Natural killer cell treated with Interleukin-12 subunit alpha and Interleukin-12 subunit beta and Interleukin-15 and Interleukin-18, amount 100 ng/mL, for 72 hours (primary cell): ENCODE data around the gene COBLL1. TPM values are rescaled to one million over a fixed set of nuclear protein-coding genes. Genes with fewer than 3 reads are reported as not detected.
"Not testable (repeated sequence)": the region's sequence is repeated elsewhere in the genome, so short reads cannot be mapped to it uniquely, and the experiment has no call there.

Experiments used
- ATAC-seq, 2 donors: fragments of 150-1000 bp; cut with Tn5 transposase in 1 of 2; sonication (Bioruptor Pico), chemical (Tn5 transposase) in 1 of 2; 2 replicates each; pipeline ENCODE4 v1.10.0; 2021
- DNase-seq: peaks from one replicate; pipeline ENCODE4 v3.0.0; 2022; ENCODE audit warnings: low spot score
- H3K27ac Mint-ChIP-seq, 2 donors: 1 replicate in 1 of 2; 2 replicates in 1 of 2; pipeline ENCODE4 v1.8.0; 2022; ENCODE audit warnings: mixed read lengths in 2 of 2, mild to moderate bottlenecking in 1 of 2, moderate library complexity in 1 of 2
- H3K27me3 Mint-ChIP-seq, 2 donors: 1 replicate in 1 of 2; 2 replicates in 1 of 2; pipeline ENCODE4 v1.8.0; 2022; ENCODE audit warnings: mixed read lengths in 2 of 2
- H3K36me3 Mint-ChIP-seq: one replicate; pipeline ENCODE4 v1.8.0; 2022; ENCODE audit warnings: mixed read lengths
- H3K4me1 Mint-ChIP-seq, 2 donors: 1 replicate in 1 of 2; 2 replicates in 1 of 2; pipeline ENCODE4 v1.8.0; 2022; ENCODE audit warnings: low read depth in 2 of 2, mixed read lengths in 2 of 2, mild to moderate bottlenecking in 1 of 2
- H3K4me3 Mint-ChIP-seq: one replicate; pipeline ENCODE4 v1.8.0; 2022; ENCODE audit warnings: mixed read lengths
- H3K9me3 Mint-ChIP-seq: 2 replicates; pipeline ENCODE4 v1.8.0; 2022; ENCODE audit warnings: mixed read lengths
- total RNA-seq, 2 donors: library from RNA; stranded (reverse); gene quantifications; one replicate each; pipeline ENCODE4 v1.2.3, GENCODE V29; 2022

COBLL1 gene
- total RNA-seq, 2 donors from 2014 or later: 0.19 to 3.1 TPM

DNA sequence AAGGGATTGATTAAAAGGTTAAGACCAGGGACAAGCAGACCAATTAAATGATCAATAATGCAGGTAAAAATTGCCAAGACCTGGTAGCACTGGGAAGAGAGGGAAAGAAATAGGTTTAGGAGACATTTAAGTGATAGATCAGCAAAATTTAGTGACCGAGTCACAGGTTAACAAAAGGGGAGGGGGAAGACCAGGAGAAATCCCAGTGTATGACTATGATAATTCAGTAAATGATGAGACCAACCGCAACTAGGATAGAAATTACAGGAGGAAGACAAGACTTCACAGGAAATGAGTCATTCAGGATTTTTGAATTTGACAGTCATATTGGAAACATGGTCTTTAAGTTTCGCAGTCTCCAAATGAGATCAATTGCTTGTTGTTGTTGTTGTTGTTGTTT is 62.9 kb downstream of the COBLL1 start:
- Mint-ChIP-seq H3K27ac (no peak overlapping the region), H3K27me3 (peaks cover 0 to 5% of the 10 kb centered on the region in 2 donors), H3K4me3 (no peak overlapping the region), H3K9me3 (peaks cover 6% of the 10 kb centered on the region), H3K36me3 (no peaks in the 10 kb centered on the region), H3K4me1 (peaks cover 0 to 4% of the 10 kb centered on the region in 2 donors)
- ATAC-seq (no peak), DNase-seq (no peak)

DNA sequence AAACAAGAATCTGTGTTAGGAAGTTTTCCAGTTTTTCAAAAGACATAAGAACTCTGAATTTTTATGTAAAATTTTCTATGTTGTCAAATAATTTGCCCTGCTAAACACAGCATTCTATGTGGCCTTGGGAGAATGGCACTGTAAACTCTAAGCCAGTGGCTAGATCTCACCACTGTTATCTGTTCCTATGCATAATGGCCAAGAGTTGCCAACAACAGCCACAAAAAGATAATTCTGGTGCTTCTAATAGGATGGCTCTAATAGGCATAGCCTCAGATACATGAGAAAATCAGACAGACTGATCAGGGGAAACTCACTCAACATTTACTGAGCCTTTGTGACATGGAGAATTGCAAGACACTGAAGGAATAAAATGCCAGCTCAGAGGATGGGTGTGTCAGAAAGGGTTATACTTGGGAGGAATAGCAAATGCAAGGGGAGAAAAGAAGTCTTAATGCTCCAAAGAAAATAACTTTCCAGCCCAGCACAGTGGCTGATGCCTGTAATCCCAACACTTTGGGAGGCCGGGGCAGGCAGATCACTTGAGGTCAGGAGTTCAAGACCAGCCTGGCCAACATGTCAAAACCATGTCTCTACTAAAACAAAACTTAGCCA is 63.7 kb downstream of the COBLL1 start:
- no peak overlapping the region for H3K27ac Mint-ChIP-seq
- ATAC-seq (no peak), DNase-seq (no peak)
- H3K4me1 Mint-ChIP-seq: peaks cover 0 to 4% of the 10 kb centered on the region in 2 donors
- peaks cover 0 to 5% of the 10 kb centered on the region in 2 donors for H3K27me3 Mint-ChIP-seq
- peaks cover 6% of the 10 kb centered on the region for H3K9me3 Mint-ChIP-seq
- no peak overlapping the region for H3K4me3 Mint-ChIP-seq
- H3K36me3 Mint-ChIP-seq: no peaks in the 10 kb centered on the region

DNA sequence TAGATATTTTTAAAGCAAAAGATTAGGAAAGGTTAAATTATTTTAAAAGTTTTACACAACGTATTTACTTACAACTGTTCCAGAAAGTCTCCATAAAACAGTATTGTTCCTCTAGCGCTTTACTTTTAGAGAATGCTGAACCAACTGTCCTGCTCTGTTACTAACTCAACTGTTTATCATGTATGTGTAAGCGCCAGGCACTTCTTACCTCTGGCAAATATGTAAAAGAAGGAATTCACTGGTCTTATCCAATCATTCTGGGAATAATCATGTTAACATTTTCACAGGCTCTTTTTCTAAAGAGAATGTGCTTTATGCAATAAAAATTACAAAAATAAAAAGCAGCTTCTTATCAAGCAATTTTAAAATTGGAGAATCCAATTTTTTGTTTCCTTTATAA is 68.0 kb downstream of the COBLL1 start:
- peaks cover 4% of the 10 kb centered on the region for H3K9me3 Mint-ChIP-seq
- no peak for DNase-seq
- peaks cover 0 to 5% of the 10 kb centered on the region in 2 donors for H3K27me3 Mint-ChIP-seq
- peaks cover 0 to 2% of the 10 kb centered on the region in 2 donors for H3K4me1 Mint-ChIP-seq
- ATAC-seq: no peak
- H3K36me3 Mint-ChIP-seq: no peaks in the 10 kb centered on the region
- no peak overlapping the region for H3K27ac Mint-ChIP-seq
- no peak overlapping the region for H3K4me3 Mint-ChIP-seq

DNA sequence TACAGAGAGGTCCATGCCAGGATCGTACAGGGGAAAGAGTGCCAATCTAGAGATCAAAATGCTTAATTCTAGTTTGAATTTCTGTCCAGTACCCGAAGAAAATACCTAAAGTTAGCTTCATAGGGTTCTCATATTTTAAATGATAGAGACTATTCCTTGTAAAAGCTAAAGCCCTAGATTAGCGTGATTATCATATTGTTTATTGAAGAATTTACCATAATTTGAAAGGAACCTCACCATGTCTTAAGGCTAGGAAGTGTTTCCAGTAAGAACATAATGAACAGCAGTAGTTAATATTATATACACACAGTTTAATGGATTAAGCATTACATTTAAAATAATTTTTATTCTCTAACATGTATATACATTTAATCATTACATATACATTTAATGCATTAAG is 68.5 kb downstream of the COBLL1 start:
- no peak for ATAC-seq
- Mint-ChIP-seq H3K9me3 (peaks cover 3% of the 10 kb centered on the region), H3K27ac (no peak overlapping the region), H3K4me1 (no peaks in the 10 kb centered on the region), H3K36me3 (no peaks in the 10 kb centered on the region), H3K27me3 (peaks cover 0 to 5% of the 10 kb centered on the region in 2 donors), H3K4me3 (no peak overlapping the region)
- no peak for DNase-seq

DNA sequence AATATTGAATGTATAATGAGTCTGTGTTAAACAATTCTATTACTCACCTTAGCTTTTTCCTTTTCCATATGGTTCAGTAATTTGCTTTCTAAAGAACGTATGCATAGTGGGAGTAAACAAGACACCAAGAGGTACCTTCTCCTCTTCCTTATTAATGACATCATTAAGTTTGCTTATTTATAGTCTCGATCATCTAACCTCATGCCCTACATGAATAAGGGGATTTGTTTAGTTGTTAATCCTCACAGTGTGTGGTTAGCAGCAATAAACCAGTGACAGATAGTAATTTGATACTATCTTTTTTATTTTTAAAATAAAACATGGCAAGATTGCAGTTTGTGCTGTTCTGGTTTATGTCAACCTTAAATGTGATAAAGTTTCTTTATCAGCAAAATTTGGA is 69.7 kb downstream of the COBLL1 start:
- no peak for DNase-seq
- no peaks in the 10 kb centered on the region for H3K36me3 Mint-ChIP-seq
- no peak overlapping the region for H3K27ac Mint-ChIP-seq
- H3K4me3 Mint-ChIP-seq: no peak overlapping the region
- H3K4me1 Mint-ChIP-seq: no peaks in the 10 kb centered on the region
- peaks cover 3% of the 10 kb centered on the region for H3K9me3 Mint-ChIP-seq
- ATAC-seq: no peak
- H3K27me3 Mint-ChIP-seq: peaks cover 0 to 5% of the 10 kb centered on the region in 2 donors

DNA sequence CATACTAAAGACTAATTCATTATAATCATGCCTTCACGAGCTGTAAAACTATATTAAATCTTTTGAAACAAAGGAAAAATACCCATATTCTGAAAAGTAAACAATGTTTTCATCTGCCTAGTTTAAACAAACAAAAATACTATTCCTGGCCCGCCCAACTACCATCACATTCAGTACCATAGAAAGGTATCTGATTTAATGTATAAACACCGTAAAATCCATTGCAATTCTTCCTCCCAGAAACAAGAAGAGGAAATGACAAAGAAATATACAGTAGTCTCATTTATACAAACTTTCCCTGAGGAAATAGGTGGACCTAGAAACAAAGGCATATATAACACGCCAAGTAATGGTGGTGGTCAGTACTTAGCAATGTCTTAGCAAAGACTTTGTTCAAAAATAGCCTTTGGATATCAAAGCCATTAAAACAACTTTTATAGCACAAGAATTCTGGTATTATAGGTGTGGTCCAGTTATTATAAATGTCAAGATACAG is 71.2 kb downstream of the COBLL1 start:
- no peak overlapping the region for H3K4me3 Mint-ChIP-seq

DNA sequence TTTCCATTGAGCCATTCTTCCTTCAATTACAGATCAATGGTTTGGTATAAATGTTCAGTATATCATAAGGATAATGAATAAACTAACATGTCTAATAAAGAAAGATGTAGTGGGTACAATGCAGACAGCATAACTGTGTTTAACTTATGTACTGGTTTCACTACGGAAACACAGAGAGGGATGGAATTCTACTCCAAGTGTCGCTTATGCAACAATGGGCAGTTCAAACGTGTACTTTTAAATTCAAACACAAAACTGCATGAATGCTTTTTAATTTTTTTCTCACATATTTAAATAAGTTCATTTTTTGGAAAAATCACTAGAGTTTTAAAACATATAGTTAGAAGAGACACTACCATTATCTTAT is 74.7 kb downstream of the COBLL1 start:
- no peak overlapping the region for H3K4me3 Mint-ChIP-seq
- no peaks in the 10 kb centered on the region for H3K4me1 Mint-ChIP-seq
- ATAC-seq: no peak
- no peaks in the 10 kb centered on the region for H3K36me3 Mint-ChIP-seq
- H3K27me3 Mint-ChIP-seq: no peaks in the 10 kb centered on the region
- H3K9me3 Mint-ChIP-seq: no peaks in the 10 kb centered on the region
- no peak overlapping the region for H3K27ac Mint-ChIP-seq
- no peak for DNase-seq

More for the DNA sequence above, 71.2 kb downstream of the COBLL1 start:
- Mint-ChIP-seq H3K27ac (no peak overlapping the region), H3K36me3 (no peaks in the 10 kb centered on the region), H3K9me3 (no peaks in the 10 kb centered on the region), H3K4me1 (no peaks in the 10 kb centered on the region), H3K27me3 (no peaks in the 10 kb centered on the region)
- ATAC-seq: no peak
- no peak for DNase-seq

DNA sequence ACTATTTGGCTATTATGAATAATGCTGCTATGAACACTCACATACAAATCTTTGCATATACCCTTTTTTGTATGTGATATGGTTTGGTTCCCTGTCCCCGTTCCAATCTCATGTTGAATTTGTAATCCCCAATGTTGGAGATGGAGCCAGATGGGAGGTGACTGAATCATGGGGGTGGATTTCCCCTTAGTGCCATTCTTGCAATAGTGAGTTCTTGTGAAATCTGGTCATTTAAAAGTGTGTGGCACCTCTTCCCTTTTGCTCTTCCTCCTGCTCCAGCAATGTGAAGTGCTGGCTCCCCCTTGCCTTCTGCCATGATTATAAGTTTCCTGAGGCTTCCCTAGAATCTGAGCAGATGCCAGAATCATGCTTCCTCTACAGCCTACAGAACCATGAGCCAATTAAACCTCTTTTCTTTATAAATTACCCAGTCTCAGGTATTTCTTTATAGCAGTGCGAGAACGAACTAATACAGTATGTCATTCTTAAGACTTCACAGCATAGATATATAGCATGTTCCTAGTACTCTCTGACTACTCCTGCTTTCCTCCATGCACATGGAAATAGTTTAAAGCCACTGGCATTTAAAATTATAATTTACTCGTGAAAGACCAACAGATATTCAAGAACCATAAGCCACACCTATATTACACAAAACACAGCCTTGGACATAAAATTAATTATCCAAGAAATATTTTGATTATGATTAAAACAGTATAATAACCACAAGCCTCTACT is 75.2 kb downstream of the COBLL1 start:
- ATAC-seq (no peak), DNase-seq (no peak)
- no peak overlapping the region for H3K27ac Mint-ChIP-seq
- no peaks in the 10 kb centered on the region for H3K36me3 Mint-ChIP-seq
- no peaks in the 10 kb centered on the region for H3K4me1 Mint-ChIP-seq
- no peaks in the 10 kb centered on the region for H3K27me3 Mint-ChIP-seq
- H3K9me3 Mint-ChIP-seq: no peaks in the 10 kb centered on the region
- H3K4me3 Mint-ChIP-seq: no peak overlapping the region

DNA sequence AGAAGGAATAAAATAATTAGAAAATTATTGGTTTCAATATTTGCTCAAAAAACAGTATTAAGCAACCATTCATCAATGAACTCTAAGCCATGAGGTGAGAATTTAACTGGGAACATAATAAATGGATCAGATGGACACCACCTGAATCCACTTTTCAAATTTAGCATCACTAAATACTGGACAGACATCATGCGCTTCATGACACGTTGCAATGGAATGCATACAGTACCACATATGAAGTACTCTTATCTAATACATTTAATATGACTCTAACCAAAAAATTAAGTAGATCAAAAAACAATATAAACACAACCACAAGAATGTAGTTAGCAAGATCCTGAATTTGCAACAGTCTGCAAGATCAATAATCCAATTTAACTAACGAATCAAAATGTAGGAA is 76.6 kb downstream of the COBLL1 start:
- no peaks in the 10 kb centered on the region for H3K4me1 Mint-ChIP-seq

DNA sequence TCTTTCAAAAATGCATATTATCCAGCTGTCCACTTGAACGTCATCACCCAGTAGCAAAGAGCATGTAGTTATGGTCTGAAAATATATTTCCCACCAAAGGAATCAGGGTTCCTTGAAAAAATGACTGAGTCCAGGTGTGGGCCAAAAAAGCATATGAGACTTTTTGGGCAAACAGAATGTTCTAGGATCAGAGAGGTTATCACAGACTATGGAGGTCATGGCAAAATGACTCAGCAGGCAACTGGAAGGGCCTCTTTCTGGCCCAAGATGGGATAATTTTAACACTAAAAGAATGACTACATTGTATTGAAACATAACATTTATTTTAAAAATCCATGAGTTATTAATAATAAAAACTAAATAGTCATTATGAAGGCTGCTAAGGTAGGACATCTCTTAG is 77.1 kb downstream of the COBLL1 start:
- H3K36me3 Mint-ChIP-seq: no peaks in the 10 kb centered on the region

More for the DNA sequence above, 76.6 kb downstream of the COBLL1 start:
- ATAC-seq (no peak), DNase-seq (no peak)
- Mint-ChIP-seq H3K27me3 (no peaks in the 10 kb centered on the region), H3K4me3 (no peak overlapping the region), H3K36me3 (no peaks in the 10 kb centered on the region), H3K9me3 (no peaks in the 10 kb centered on the region), H3K27ac (no peak overlapping the region)

DNA sequence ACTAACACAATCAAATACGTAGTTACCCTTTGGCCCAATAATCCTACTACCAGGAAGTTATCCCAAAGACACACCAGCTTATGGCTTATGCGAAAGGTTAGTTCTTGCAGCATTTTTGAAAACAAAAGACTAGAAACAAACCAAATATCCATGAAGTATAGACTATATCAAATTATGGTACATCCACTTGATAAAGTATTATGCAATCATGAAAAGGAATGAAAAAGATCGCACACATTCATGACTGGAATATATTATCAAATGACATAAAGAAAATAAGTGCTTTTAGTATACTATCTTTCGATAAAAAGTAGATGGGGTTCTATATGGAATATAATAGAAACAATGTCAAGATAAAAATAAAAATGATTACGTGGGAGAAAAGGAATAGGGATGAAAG is 78.2 kb downstream of the COBLL1 start:
- no peak overlapping the region for H3K4me3 Mint-ChIP-seq

More for the DNA sequence above, 77.1 kb downstream of the COBLL1 start:
- no peak overlapping the region for H3K4me3 Mint-ChIP-seq
- no peaks in the 10 kb centered on the region for H3K9me3 Mint-ChIP-seq
- H3K4me1 Mint-ChIP-seq: no peaks in the 10 kb centered on the region
- DNase-seq (no peak), ATAC-seq (no peak)
- no peaks in the 10 kb centered on the region for H3K27me3 Mint-ChIP-seq
- H3K27ac Mint-ChIP-seq: no peak overlapping the region

DNA sequence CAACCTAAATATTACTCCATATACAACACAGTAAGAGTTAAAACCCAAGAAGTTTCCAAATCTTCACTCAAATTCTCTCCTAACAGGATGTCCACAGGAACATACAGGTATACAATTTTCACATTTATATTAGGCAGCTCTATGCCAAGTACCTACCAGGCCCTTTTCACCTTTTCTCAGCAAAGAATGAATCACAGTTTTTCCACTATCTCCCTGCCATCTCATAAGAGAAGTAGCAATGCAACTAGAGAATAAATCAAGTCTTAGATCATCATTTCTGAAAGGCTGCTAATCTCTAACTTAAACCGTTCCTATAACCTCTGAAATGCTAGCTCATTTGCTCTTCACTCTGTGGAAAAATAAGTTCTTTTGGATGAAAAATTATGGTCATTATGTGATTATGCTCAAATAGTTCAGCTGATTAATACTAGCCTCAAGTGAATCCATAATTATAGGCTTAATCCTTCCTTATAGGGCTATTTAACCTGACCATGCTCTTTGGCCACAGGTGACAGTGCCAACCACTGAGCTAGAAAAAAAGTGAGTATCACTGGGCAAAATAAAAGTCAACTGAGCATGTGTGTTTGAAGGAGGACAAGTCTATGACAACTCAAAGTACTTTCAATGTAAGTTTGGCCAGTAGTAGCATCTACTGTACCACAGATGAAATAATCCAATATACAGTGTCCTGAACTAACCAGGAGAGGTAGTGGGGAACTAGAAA is 79.7 kb downstream of the COBLL1 start:
- H3K4me1 Mint-ChIP-seq: no peaks in the 10 kb centered on the region
- no peaks in the 10 kb centered on the region for H3K27me3 Mint-ChIP-seq
- H3K4me3 Mint-ChIP-seq: no peak overlapping the region
- ATAC-seq: no peak
- H3K36me3 Mint-ChIP-seq: no peaks in the 10 kb centered on the region
- H3K9me3 Mint-ChIP-seq: no peaks in the 10 kb centered on the region
- no peak overlapping the region for H3K27ac Mint-ChIP-seq
- no peak for DNase-seq

More for the DNA sequence above, 78.2 kb downstream of the COBLL1 start:
- H3K9me3 Mint-ChIP-seq: no peaks in the 10 kb centered on the region
- no peaks in the 10 kb centered on the region for H3K4me1 Mint-ChIP-seq
- no peak overlapping the region for H3K27ac Mint-ChIP-seq
- no peaks in the 10 kb centered on the region for H3K27me3 Mint-ChIP-seq
- no peaks in the 10 kb centered on the region for H3K36me3 Mint-ChIP-seq
- ATAC-seq: no peak
- no peak for DNase-seq

DNA sequence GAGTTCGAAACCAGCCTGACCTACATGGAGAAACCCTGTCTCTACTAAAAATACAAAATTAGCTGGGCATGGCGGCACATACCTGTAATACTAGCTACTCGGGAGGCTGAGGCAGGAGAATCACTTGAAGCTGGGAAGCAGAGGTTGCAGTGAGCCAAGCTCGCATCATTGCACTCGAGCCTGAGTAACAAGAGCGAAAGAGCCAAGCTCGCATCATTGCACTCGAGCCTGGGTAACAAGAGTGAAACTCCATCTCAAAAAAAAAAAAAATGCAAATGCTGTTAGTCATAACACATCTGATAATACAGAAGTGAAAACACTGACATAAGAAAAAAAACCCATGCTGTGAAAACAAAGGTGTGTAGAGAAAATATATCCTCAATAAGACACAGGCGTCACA is 80.4 kb downstream of the COBLL1 start:
- DNase-seq, H3K27me3 Mint-ChIP-seq, ATAC-seq, H3K9me3 Mint-ChIP-seq, H3K4me1 Mint-ChIP-seq, H3K27ac Mint-ChIP-seq, H3K36me3 Mint-ChIP-seq, H3K4me3 Mint-ChIP-seq: not testable (repeated sequence)

DNA sequence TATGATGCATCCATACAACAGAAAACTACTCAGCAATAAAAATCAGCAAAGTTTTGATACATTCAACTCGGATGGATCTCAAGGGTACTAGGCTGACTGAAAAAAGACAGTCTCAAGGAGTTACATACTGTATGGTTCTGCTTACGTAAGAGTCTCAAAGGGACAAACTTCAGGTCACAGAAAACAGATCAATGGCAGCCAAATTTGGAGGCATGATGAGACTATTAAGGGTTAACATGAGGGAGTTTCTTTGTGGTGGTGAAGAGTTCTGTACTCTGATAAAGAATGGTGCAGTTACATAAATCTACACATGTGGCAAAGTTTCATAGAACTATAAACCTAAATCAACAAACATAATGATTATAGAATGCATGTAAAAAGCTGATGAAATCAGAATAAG is 81.4 kb downstream of the COBLL1 start:
- no peak for DNase-seq
- H3K9me3 Mint-ChIP-seq: no peaks in the 10 kb centered on the region
- no peak overlapping the region for H3K27ac Mint-ChIP-seq
- H3K4me1 Mint-ChIP-seq: no peaks in the 10 kb centered on the region
- no peaks in the 10 kb centered on the region for H3K36me3 Mint-ChIP-seq
- no peak overlapping the region for H3K4me3 Mint-ChIP-seq
- ATAC-seq: no peak
- H3K27me3 Mint-ChIP-seq: no peaks in the 10 kb centered on the region
